Activated CD4-positive, alpha-beta memory T cell treated with anti-CD3 and anti-CD28 coated beads for 36 hours (primary cell): Measurements from ENCODE around the gene STIL. TPM values are rescaled to one million over a fixed set of nuclear protein-coding genes. Genes with fewer than 3 reads are reported as not detected.
A peak's percentile ranks its signal among the peaks of the same experiment; 100 is the strongest.
"Not testable (repeated sequence)": the region's sequence is repeated elsewhere in the genome, so short reads cannot be mapped to it uniquely, and the experiment has no call there.

Experiments
- CTCF ChIA-PET: fragments of 350-600 bp; sonication (Branson Sonifier 250); formaldehyde crosslinking; loops from one replicate; lab custom pipeline; 2021; ENCODE audit warnings: antibody characterized with exemption, inconsistent platforms; lab: Charles Lee
- POLR2A ChIA-PET: fragments of 350-600 bp; sonication (Branson Sonifier 250); formaldehyde crosslinking; loops from one replicate; lab custom pipeline; 2021; ENCODE audit warnings: antibody characterized with exemption; lab: Charles Lee
- DNase-seq: peaks from one replicate; pipeline ENCODE4 v3.0.0-alpha.2; 2020
- H3K27ac Mint-ChIP-seq: one replicate; pipeline ENCODE4 v1.8.0; 2021; ENCODE audit warnings: mixed read lengths
- H3K27me3 Mint-ChIP-seq: one replicate; pipeline ENCODE4 v1.8.0; 2021; ENCODE audit warnings: mixed read lengths
- H3K36me3 Mint-ChIP-seq: one replicate; pipeline ENCODE4 v1.8.0; 2021; ENCODE audit warnings: mixed read lengths
- H3K4me1 Mint-ChIP-seq: one replicate; pipeline ENCODE4 v1.8.0; 2021; ENCODE audit warnings: low read depth, mixed read lengths
- H3K4me3 Mint-ChIP-seq: one replicate; pipeline ENCODE4 v1.8.0; 2021; ENCODE audit warnings: mild to moderate bottlenecking, mixed read lengths
- H3K9me3 Mint-ChIP-seq: one replicate; pipeline ENCODE4 v1.8.0; 2021; ENCODE audit warnings: mixed read lengths
- intact Hi-C: fragments of 100-400 bp; cut with micrococcal nuclease; formaldehyde crosslinking; loops from one replicate; pipeline ENCODE4 v1.15.1; 2023
- total RNA-seq, 2 experiments: library from RNA; stranded (reverse); gene quantifications; one replicate each; pipeline ENCODE4 v1.2.3, GENCODE V29; 2021

The STIL gene
- total RNA-seq = 10 to 100 TPM; 31.3 to 33.6 TPM

DNA sequence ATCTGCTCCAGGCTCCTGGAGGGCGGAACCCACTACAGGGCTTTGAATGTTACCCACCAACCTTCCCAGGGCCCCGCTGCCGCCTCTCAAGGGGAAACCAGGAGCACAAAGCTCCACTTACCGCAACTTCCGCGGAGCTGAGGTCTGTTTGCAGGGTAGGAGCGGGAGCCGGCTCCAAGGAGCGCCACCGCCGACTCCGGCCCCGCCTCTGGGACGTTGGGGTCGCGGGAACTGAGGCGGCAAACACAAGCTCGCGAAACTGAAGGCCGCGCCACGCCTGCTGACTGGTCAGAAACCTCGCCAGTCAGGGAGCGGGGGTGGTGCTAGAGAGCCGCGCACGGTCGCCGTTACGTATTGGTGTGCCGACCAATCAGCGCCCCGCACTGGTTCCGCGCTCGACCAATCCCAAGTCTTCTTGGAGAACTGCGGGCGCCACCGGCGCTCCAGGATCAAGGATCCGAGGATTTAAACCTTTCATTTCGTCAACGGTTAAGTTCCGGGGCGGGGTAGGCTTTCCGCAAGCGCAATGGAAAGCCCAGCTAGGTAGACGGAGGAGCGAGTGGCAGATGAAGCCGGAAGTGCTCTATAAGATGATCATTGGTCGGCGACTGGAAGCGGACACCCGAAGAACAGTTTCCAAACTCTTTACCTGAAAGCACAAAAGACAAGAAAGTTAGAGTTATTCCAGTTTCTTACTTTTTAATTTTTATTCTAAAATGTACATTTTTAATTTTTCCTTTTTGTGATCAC lies at the start of gene STIL:
TSS of gene STIL (minus strand) at position 233 of the 750 bp plus-strand sequence. CDS start 3,828 bp downstream, outside the sequence.
- Mint-ChIP-seq H3K36me3 (peaks cover 23% of the 10 kb centered on the region), H3K4me3 (peak within 1 kb of the TSS; percentile 83), H3K27me3 (no peaks in the 10 kb centered on the region), H3K4me1 (peaks cover 6% of the 10 kb centered on the region), H3K27ac (peak within 1 kb of the TSS; percentile 95), H3K9me3 (no peaks in the 10 kb centered on the region)
- DNase-seq = peak; percentile 99
- intact Hi-C loops = loop anchor here (1.0 to 10.0 kb wide), 4 partner anchors 20 to 139 kb away; no protein-coding TSS in a partner anchor
- ChIA-PET CTCF (interaction anchor here (1.0 to 1.8 kb wide), 8 partner anchors 12 to 139 kb away, joined by 3 to 11 read pairs (median 6); partner anchors contain the start of genes CMPK1 and FOXD2), POLR2A (interaction anchor here (1.0 to 2.1 kb wide), 6 partner anchors 9 to 123 kb away, joined by 3 to 18 read pairs (median 4); partner anchors contain the start of genes CMPK1 and FOXD2)

GRCh38 chr1:47362828-47363227 lies 48.9 kb upstream of the STIL start:
- ChIA-PET CTCF (no interaction called here), POLR2A (no interaction called here)
- H3K36me3 Mint-ChIP-seq = no peaks in the 10 kb centered on the region
- H3K9me3 Mint-ChIP-seq = no peaks in the 10 kb centered on the region
- no peak for DNase-seq
- no peak overlapping the region for H3K4me3 Mint-ChIP-seq
- H3K27ac Mint-ChIP-seq = no peak overlapping the region
- peaks cover 5% of the 10 kb centered on the region for H3K4me1 Mint-ChIP-seq
- no peaks in the 10 kb centered on the region for H3K27me3 Mint-ChIP-seq
- intact Hi-C loops = no loop called here

GRCh38 chr1:47361380-47361779 lies 47.4 kb upstream of the STIL start:
- no peak overlapping the region for H3K4me3 Mint-ChIP-seq
- no peak overlapping the region for H3K27ac Mint-ChIP-seq
- H3K9me3 Mint-ChIP-seq = no peaks in the 10 kb centered on the region
- intact Hi-C loops = no loop called here
- H3K27me3 Mint-ChIP-seq = no peaks in the 10 kb centered on the region
- H3K4me1 Mint-ChIP-seq = peaks cover 5% of the 10 kb centered on the region
- CTCF ChIA-PET = no interaction called here
- no peaks in the 10 kb centered on the region for H3K36me3 Mint-ChIP-seq
- DNase-seq = no peak
- POLR2A ChIA-PET = no interaction called here

GRCh38 chr1:47351305-47351704 lies 37.4 kb upstream of the STIL start:
- no peak overlapping the region for H3K4me3 Mint-ChIP-seq
- peak; percentile 20 for DNase-seq
- POLR2A ChIA-PET = interaction anchor here (1.6 to 1.9 kb wide), 2 partner anchors 18 to 37 kb away, joined by 11 to 15 read pairs; partner anchors contain the start of genes CMPK1 and STIL
- H3K36me3 Mint-ChIP-seq = peaks cover 10% of the 10 kb centered on the region
- peaks cover 2% of the 10 kb centered on the region for H3K9me3 Mint-ChIP-seq
- H3K27me3 Mint-ChIP-seq = no peaks in the 10 kb centered on the region
- peak overlapping the region; percentile 88 for H3K27ac Mint-ChIP-seq
- CTCF ChIA-PET = interaction anchor here (1.4 kb wide), 1 partner anchor 17 kb away, joined by 6 read pairs; the partner anchor contains the start of gene CMPK1
- intact Hi-C loops = loop anchor here (1.0 kb wide), 3 partner anchors 17 to 62 kb away; partner anchors contain the start of gene STIL
- peaks cover 31% of the 10 kb centered on the region for H3K4me1 Mint-ChIP-seq

DNA sequence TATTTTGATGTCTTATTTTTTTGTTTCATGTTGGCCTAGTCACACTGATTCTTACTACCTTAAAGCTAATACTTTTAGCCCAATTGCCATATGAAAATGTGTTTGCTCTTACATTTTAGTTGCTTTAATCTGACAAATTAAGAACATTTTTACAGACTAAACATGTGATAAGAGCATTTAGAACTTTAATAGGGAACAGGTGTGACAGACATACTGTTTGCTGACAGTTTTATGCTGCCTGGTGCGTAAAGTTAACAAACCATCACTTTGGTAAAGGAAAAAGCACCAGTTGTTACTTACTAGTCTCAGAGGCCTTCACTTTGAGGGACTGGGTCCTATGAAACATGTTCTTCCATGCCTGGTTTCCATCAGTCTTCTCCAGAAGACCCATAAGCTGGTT lies 34.3 kb upstream of the STIL start:
- intact Hi-C loops = no loop called here
- ChIA-PET CTCF (interaction anchor here (0.7 to 1.4 kb wide), 3 partner anchors 13 to 172 kb away, joined by 3 to 4 read pairs (median 3); partner anchors contain the start of gene FOXD2), POLR2A (no interaction called here)
- no peak overlapping the region for H3K27ac Mint-ChIP-seq
- H3K36me3 Mint-ChIP-seq = peaks cover 11% of the 10 kb centered on the region
- peaks cover 29% of the 10 kb centered on the region for H3K4me1 Mint-ChIP-seq
- peaks cover 2% of the 10 kb centered on the region for H3K9me3 Mint-ChIP-seq
- H3K27me3 Mint-ChIP-seq = no peaks in the 10 kb centered on the region
- DNase-seq = no peak
- H3K4me3 Mint-ChIP-seq = no peak overlapping the region

DNA sequence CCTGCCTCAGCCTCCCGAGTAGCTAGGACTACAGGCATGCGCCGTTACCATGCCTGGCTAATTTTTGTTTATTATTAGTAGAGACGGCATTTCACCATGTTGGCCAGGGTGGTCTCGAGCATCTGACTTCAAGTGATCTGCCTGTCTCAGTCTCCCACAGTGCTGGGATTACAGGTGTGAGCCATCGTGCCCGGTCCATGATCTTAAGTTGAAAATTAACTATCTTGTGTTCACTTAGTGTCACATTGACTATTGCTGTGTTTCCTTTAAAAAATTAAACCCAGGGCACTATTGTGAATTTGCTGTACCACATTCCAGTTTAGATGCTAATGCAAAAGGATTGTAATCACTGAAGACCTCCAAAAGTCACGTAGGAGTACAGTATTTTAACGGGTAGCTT lies 33.8 kb upstream of the STIL start:
- ChIA-PET POLR2A (no interaction called here), CTCF (no interaction called here)
- DNase-seq = no peak
- intact Hi-C loops = no loop called here
- Mint-ChIP-seq H3K9me3 (peaks cover 2% of the 10 kb centered on the region), H3K27me3 (no peaks in the 10 kb centered on the region), H3K36me3 (peaks cover 11% of the 10 kb centered on the region), H3K4me1 (peaks cover 26% of the 10 kb centered on the region), H3K4me3 (no peak overlapping the region), H3K27ac (no peak overlapping the region)

DNA sequence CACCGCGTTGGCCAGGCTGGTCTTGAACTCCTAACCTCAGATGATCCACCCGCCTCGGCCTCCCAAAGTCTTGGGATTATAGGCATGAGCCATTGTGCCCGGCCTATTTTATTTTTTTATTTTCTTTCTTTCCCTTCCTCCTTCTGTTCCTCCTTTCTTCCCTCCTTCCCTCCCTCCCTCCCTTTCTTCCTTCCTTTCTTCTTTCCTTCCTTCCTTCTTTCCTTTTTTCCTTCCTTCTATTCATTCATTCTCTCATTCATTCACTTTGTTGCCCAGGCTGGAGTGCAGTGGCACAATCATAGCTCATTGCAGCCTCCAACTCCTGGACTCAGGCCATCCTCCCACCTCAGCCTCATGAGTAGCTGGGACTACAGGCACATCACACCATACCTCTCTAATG lies 33.0 kb upstream of the STIL start:
- intact Hi-C loops, DNase-seq, CTCF ChIA-PET, H3K9me3 Mint-ChIP-seq, H3K4me3 Mint-ChIP-seq, POLR2A ChIA-PET, H3K27me3 Mint-ChIP-seq, H3K27ac Mint-ChIP-seq: not testable (repeated sequence)
- Mint-ChIP-seq H3K36me3 (peaks cover 11% of the 10 kb centered on the region), H3K4me1 (peaks cover 23% of the 10 kb centered on the region)

- Mint-ChIP-seq H3K27ac (no peak overlapping the region), H3K4me1 (peaks cover 21% of the 10 kb centered on the region), H3K9me3 (no peaks in the 10 kb centered on the region), H3K4me3 (no peak overlapping the region), H3K36me3 (peaks cover 9% of the 10 kb centered on the region), H3K27me3 (no peaks in the 10 kb centered on the region)
- POLR2A ChIA-PET = interaction anchor here (0.8 kb wide), 1 partner anchor 15 kb away, joined by 3 read pairs; no protein-coding TSS in a partner anchor
- no peak for DNase-seq
- intact Hi-C loops = no loop called here
- CTCF ChIA-PET = interaction anchor here (0.6 to 0.9 kb wide), 3 partner anchors 97 to 1972 kb away, joined by 3 read pairs; partner anchors contain the start of gene FOXD2
Observed at GRCh38 chr1:47340227-47340626, 26.3 kb upstream of the STIL start.

- no peak overlapping the region for H3K4me3 Mint-ChIP-seq
- H3K27me3 Mint-ChIP-seq = no peaks in the 10 kb centered on the region
- POLR2A ChIA-PET = interaction anchor here (0.6 kb wide), 1 partner anchor 13 kb away, joined by 3 read pairs; no protein-coding TSS in a partner anchor
- DNase-seq = no peak
- peaks cover 11% of the 10 kb centered on the region for H3K36me3 Mint-ChIP-seq
- intact Hi-C loops = no loop called here
- peaks cover 25% of the 10 kb centered on the region for H3K4me1 Mint-ChIP-seq
- no peak overlapping the region for H3K27ac Mint-ChIP-seq
- CTCF ChIA-PET = interaction anchor here (0.7 to 1.4 kb wide), 4 partner anchors 8 to 159 kb away, joined by 3 to 4 read pairs (median 4); no protein-coding TSS in a partner anchor
- H3K9me3 Mint-ChIP-seq = no peaks in the 10 kb centered on the region
Observed at GRCh38 chr1:47338249-47339077, 24.5 kb upstream of the STIL start.

DNA sequence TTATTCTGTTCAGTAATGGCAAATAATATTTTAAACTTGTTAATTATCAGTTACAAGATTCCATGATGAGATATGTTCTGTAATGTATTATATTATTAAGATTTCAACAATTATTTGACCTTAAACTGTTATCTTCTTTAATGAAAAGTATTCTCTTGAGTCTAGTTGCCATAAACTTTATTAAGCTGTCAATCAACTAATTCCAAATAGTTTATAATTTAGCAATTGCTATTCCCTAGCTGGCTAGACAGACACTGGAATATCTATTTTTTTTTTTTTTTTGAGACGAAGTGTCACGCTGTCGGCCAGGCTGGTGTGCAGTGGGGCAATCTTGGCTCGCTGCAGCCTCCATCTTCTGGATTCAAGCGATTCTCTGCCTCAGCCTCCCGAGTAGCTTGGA lies 23.4 kb upstream of the STIL start:
- ChIA-PET POLR2A (interaction anchor here (0.6 kb wide), 1 partner anchor 1404 kb away, joined by 3 read pairs; no protein-coding TSS in a partner anchor), CTCF (interaction anchor here (1.4 kb wide), 1 partner anchor 100 kb away, joined by 4 read pairs; no protein-coding TSS in a partner anchor)
- H3K27me3 Mint-ChIP-seq = no peaks in the 10 kb centered on the region
- intact Hi-C loops = no loop called here
- H3K4me1 Mint-ChIP-seq = peaks cover 25% of the 10 kb centered on the region
- no peaks in the 10 kb centered on the region for H3K9me3 Mint-ChIP-seq
- peaks cover 11% of the 10 kb centered on the region for H3K36me3 Mint-ChIP-seq
- no peak for DNase-seq
- no peak overlapping the region for H3K4me3 Mint-ChIP-seq
- no peak overlapping the region for H3K27ac Mint-ChIP-seq

DNA sequence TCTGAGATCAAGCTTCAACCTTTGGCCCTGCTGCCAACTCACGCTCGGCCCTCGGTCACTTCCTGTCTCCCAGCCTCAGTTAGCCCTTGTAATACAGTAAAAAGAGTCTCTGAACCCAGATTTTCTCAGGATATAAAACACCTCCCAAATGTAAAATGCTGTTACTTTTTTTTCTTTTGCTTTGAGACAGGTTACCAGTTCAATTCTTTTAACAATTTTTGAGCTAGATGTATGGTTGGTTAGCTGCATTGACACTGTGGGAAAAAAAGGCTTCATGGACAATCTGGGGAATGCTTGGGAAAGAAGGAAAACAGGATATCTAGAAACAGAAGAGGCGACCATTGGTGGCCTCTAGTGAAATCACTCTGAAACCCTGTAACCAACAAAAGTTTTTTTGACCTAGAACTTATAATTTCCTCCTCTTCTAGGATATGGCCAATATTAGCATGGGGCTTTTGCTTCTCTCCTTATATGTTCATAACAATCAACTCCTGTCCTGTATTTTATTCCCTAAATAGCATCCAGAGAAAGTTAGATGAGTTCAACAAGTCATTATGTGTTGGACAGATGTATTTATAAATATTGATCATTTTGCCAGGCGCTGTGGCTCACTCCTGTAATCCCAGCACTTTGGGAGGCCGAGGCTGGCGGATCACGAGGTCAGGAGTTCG lies 21.0 kb upstream of the STIL start:
- peaks cover 24% of the 10 kb centered on the region for H3K4me1 Mint-ChIP-seq
- H3K27me3 Mint-ChIP-seq = no peaks in the 10 kb centered on the region
- CTCF ChIA-PET = interaction anchor here (0.8 to 1.9 kb wide), 6 partner anchors 14 to 156 kb away, joined by 3 to 11 read pairs (median 4); partner anchors contain the start of genes FOXD2 and STIL
- intact Hi-C loops = loop anchor here (1.0 to 5.0 kb wide), 5 partner anchors 16 to 143 kb away; partner anchors contain the start of genes PDZK1IP1 and STIL
- no peak overlapping the region for H3K4me3 Mint-ChIP-seq
- H3K36me3 Mint-ChIP-seq = peaks cover 5% of the 10 kb centered on the region
- no peak for DNase-seq
- POLR2A ChIA-PET = interaction anchor here (0.6 to 3.3 kb wide), 7 partner anchors 10 to 24 kb away, joined by 3 to 18 read pairs (median 4); partner anchors contain the start of gene STIL
- no peaks in the 10 kb centered on the region for H3K9me3 Mint-ChIP-seq
- peak overlapping the region; percentile 95 for H3K27ac Mint-ChIP-seq
